GM19035 (cell line): Measurements from ENCODE around the gene COL27A1.

ENCODE experiments used
- ATAC-seq: cut with Tn5 transposase; IDR thresholded peaks from one replicate; pipeline ENCODE4 v1.9.1; 2021; ENCODE audit not compliant: unreplicated experiment

COL27A1 gene

DNA sequence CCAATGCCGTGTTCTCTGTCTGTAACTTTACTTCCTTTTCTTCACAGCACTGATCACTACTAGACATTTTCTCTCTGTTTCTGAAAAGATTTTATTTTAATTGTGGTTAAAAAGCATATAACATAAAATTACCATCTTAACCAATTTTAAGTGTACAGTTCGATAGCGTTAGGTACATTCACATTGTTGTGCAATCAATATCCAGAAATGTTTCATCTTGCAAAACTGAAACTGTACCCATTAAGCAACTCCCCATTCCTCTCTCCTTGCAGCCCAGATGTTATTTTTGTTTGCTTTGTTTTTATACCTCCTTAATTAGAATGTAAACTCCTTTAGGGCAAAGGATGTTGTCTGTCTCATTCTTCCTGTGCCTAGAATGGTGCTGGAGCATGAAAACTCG lies 47.5 kb downstream of the COL27A1 start:
- no peak for ATAC-seq

DNA sequence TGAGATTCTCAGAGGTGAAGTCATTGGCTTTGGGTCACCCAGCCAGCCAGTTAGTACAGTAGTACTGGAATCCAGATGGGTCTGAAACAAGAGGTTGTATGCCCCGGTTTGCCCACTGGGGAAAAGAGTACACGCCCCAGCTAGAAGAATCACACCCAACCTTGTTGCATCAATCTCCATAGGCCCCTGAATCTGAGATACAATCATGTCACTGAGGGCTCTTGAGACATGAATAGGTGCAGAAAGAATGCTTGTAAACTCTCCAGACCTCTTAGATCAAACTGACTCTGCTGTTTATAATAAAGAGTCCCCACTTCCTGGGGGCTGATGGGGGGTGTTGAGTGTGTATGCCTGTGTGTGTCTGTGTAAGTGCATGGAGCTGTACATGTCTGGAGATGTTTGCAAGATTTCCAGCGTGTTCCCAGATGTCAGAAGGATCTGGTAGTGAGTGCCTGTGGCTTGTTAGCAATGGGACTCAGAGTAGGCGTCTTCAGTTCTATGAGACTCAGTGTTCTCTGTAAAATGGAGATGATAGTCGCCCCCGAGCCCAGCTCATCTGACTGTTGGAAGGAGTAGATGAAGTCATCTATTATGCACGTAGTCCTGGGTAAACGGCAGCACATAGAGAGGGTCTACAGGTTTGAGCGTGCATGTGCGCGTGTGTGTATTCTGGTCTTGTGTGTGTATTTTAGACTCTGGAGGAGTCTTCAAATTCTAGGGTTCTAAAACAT lies 48.2 kb downstream of the COL27A1 start:
- ATAC-seq = no peak

- no peak for ATAC-seq
Observed at GRCh38 chr9:114204265-114204664, 48.9 kb downstream of the COL27A1 start.

DNA sequence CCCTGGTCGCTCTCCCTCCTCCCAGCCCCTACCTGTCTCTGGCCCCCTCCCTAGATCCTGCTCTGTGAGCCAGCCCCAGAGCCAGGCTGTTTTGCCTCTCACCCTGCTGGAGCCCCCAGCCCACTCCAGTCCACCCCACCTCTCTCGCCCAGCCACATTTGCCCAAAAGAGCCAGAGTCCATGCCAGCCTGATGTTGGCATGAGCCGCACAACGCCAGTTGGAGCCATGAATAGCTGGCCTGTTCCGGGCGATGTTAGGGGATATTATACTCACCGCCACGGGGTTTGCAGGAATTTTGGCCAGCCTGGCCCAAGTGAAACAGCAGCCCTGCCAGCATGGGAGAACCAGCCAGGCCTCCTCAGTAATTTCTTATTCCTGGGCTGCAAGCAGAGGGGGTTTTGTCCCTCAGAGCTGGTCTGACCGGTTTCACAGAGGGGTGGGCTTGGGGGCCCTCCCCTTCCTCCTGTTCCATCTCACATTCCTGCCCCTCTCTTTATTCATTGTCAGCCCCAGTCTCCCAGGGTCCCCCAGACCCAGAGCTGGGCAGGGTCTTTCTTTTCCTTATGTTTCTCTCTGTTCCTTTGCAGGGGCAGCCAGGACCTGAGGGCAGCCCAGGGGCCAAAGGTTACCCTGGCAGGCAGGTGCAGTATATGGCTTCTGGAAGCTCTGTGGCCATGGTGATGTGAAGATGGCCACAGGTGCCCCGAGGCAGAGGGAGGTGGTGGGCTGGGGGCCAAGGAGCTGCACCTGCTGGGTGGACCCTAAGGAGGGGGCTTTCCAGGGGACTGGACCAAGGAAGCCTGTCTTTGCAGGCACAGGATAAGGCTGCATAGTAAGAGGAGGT lies 50.1 kb downstream of the COL27A1 start:
- no peak for ATAC-seq

GRCh38 chr9:114206221-114206789 lies 51.0 kb downstream of the COL27A1 start:
- ATAC-seq = no peak

- no peak for ATAC-seq
Observed at GRCh38 chr9:114207034-114207810, 51.9 kb downstream of the COL27A1 start.

DNA sequence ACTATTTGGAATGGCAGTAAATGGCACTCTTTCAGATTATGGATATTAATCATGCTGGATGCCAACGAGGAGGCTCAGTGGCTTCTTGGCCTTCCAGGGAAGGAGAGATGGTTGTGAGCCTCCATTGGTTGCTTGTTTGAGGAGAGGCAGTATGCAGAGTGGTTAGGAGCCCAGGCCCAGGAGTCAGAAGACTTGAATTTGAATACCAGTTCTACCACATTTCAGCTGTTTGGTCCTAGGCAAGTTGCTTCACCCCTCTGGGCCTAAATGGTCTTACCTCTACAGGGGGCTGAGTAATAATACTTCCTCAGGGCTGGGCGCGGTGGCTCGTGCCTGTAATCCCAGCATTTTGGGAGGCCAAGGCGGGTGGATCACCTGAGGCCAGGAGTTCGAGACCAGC lies 52.5 kb downstream of the COL27A1 start:
- no peak for ATAC-seq

DNA sequence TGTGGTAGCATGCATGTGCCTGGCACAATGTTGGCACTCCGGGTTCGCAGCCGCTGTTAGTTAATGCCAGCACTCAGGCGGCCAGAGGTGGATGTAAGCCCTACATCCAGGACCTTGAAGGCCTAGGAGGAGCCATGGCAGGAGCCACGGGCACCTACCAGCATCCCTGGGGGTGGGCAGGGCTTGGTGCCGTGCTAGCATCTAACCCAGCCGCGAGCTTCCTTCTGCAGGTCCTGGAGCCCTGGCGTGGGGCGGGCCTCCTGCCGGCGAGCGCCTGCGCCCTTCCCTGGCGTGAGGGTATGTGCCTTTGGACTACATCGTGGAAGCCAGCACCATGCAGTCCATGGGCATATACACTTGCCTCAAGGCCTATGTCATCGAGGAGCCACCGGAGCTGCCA lies 53.8 kb downstream of the COL27A1 start:
- no peak for ATAC-seq

DNA sequence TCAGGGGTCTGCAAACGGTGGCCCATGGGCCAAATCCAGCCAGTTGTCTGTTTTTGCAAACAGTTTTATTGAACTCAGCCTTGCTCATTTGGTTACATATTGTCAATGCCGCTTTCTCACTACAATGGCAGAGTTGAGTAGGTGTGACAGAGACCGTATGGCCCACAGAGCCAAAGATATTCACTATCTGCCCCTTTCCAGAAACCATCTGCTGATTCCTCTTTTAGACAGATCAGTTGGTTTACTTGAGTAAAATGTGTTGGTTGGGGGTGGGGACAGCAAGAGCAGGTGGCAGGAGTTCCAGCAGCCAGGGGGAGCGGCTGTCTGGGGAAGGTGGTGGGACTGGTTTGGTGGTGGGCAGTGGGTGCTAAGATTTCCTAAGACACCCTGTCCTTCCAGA lies 54.8 kb downstream of the COL27A1 start:
- ATAC-seq = no peak

- ATAC-seq = no peak
Observed at GRCh38 chr9:114210691-114211276, 55.4 kb downstream of the COL27A1 start.

- no peak for ATAC-seq
Observed at GRCh38 chr9:114212826-114213225, 57.5 kb downstream of the COL27A1 start.

DNA sequence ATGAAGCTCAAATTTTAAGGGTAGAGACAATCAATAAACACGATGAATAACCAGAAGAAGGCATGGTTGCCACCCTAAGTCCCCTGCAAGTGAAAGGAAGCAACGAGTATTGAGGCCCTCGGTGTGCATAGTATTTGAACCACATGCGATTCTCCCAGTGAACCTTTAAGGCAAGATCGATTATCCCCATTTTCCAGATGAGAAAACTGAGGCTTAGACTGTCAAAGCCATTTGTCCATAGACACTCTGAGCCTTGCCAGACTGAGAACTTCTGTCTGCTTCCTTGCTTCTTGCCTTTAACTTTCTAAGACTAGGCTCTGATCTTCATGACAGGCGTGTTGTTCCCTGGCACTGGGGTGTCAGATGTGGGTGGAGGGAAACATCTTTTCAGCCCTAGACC lies 58.2 kb downstream of the COL27A1 start:
- no peak for ATAC-seq

GRCh38 chr9:114214181-114214580 lies 58.8 kb downstream of the COL27A1 start:
- no peak for ATAC-seq

- ATAC-seq = no peak
Observed at GRCh38 chr9:114214686-114215414, 59.5 kb downstream of the COL27A1 start.

GRCh38 chr9:114216081-114216480 lies 60.7 kb downstream of the COL27A1 start:
- ATAC-seq = no peak

DNA sequence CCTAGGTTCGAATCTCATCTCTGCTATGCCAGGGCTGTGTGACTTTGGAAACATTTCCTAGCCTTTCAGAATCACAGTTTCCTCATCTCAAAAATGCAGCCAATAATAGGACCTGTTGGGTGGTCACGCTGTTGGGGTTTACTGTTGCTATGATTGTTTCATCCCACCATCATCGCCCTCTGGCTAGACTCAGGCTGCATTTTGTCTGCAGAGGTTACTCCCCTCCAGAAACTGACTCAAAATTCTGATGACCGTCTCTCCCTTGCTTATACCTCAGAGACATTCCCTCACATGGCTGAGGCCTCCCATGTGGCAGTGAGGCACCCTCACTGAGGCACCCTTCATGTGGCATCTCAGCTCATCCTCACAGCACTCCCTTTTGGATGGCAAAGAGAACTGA lies 61.6 kb downstream of the COL27A1 start:
- ATAC-seq = no peak

DNA sequence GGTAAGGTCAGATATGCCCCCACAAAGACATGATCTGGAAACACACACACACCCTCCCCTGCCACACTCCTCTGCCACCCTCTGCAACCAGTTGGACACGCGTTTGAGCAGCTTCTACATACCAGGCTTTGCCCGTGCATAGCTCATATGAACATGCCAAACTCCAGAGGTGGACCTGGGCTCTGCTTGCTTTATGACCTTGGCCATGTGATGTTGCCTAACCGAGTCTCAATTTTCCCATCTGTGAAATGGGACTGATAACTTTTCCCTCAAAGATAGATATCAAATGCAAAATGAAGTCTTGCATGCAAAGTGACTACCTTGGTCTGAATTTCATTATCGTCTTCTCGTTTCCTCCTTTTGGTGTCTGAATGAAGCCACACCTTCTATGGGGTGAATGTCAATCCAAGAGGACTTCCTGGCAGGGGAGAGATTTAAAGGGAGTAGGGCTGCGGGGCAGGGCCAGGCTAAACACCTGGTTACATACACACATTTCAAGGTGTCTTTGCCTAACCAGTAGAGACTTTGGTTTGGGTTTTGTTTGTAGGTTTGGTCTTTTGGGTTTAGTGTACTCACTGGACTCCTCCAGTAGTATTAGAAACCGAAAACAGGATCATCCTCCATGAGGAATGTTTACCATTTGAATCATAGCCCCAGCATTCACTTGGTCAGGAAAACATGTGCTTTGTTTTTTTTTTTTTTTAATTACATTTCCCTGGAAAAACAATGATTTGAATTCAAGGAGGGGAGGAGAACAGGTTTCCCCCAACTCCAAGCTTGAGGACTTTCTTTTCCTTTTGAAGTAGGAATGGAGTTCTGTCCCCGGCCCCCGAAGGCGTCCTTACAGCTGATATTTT lies 63.2 kb downstream of the COL27A1 start:
- ATAC-seq = no peak

GRCh38 chr9:114220061-114220541 lies 64.8 kb downstream of the COL27A1 start:
- ATAC-seq = no peak
